Fibroblast of villous mesenchyme (primary cell): ENCODE measurements around the gene LZTS2. TPM values are rescaled to one million over a fixed set of nuclear protein-coding genes. Genes with fewer than 3 reads are reported as not detected.
A peak's percentile ranks its signal among the peaks of the same experiment; 100 is the strongest.

Source experiments
- DNase-seq: peaks from one replicate; pipeline ENCODE4 v3.0.0-alpha.2; 2010; ENCODE audit warnings: low read depth
- H3K4me3 ChIP-seq: 2 replicates; pipeline ENCODE4 v1.5.1; 2011; ENCODE audit warnings: low read depth, mild to moderate bottlenecking, low read length
- CTCF ChIP-seq: IDR thresholded peaks from 2 replicates; pipeline ENCODE4 v1.5.1; 2012; ENCODE audit warnings: low read depth, mild to moderate bottlenecking, low read length; ENCODE audit not compliant: insufficient read depth
- total RNA-seq: library from RNA; depleted of rRNA; stranded (reverse); fragments of >200 nt; gene quantifications from 2 replicates; pipeline ENCODE4 v1.2.3, GENCODE V29; 2012

LZTS2 gene
- total RNA-seq, 1 donor, result 87.7 TPM

DNA sequence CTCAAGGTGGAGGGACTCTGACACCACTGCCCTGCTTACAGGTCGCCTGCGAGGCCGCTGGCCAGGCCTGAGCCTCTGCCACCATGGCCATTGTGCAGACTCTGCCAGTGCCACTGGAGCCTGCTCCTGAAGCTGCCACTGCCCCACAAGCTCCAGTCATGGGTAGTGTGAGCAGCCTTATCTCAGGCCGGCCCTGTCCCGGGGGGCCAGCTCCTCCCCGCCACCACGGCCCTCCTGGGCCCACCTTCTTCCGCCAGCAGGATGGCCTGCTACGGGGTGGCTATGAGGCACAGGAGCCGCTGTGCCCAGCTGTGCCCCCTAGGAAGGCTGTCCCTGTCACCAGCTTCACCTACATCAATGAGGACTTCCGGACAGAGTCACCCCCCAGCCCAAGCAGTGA lies 2.8 kb downstream of the LZTS2 start:
- H3K4me3 ChIP-seq, result no peak overlapping the region
- TF ChIP-seq CTCF, result no peak
- DNase-seq, result no peak

- H3K4me3 ChIP-seq, result no peak overlapping the region
- no peak for TF ChIP-seq CTCF
- no peak for DNase-seq
Observed at GRCh38 chr10:101003639-101004206, 4.1 kb downstream of the LZTS2 start.

GRCh38 chr10:101005361-101005760 lies 5.8 kb downstream of the LZTS2 start:
- no peak for TF ChIP-seq CTCF
- no peak overlapping the region for H3K4me3 ChIP-seq
- DNase-seq, result no peak

DNA sequence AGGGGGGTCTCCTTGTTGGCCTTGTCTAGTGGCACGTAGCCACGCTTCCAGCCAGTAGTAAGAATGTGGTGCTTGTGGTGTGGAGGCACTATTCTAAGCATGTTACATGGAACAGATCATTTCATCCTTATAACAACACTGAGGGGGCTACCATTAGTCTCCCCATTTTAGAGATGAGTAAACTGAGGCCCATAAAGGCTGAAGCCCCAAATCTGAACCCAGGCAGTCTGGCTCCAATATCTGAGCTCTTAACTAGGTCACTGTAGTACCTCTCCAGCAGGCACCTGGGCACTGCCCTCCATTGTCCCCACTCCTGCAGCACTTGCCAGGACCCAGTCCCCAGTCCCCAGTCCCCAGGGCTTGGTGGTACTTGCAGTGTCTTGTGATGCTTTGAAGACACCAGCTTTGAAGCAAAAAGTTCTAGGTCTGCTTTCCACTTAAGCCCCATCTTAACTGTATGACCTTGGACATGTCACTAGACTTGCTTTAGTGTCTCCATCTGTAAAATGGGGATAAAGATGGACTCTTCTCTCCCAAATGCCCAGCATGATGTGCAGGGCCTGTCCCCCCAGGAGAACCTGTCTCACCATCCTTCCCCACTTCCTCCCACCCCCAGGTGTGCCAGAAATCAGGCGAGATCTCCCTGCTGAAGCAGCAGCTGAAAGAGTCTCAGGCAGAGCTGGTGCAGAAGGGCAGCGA lies 6.4 kb downstream of the LZTS2 start:
- TF ChIP-seq CTCF, result no peak
- no peak for DNase-seq

GRCh38 chr10:101006593-101007098 lies 7.0 kb downstream of the LZTS2 start:
- no peak for DNase-seq
- TF ChIP-seq CTCF, result no peak
- H3K4me3 ChIP-seq, result no peak overlapping the region

More for the DNA sequence above, 6.4 kb downstream of the LZTS2 start:
- no peak overlapping the region for H3K4me3 ChIP-seq

DNA sequence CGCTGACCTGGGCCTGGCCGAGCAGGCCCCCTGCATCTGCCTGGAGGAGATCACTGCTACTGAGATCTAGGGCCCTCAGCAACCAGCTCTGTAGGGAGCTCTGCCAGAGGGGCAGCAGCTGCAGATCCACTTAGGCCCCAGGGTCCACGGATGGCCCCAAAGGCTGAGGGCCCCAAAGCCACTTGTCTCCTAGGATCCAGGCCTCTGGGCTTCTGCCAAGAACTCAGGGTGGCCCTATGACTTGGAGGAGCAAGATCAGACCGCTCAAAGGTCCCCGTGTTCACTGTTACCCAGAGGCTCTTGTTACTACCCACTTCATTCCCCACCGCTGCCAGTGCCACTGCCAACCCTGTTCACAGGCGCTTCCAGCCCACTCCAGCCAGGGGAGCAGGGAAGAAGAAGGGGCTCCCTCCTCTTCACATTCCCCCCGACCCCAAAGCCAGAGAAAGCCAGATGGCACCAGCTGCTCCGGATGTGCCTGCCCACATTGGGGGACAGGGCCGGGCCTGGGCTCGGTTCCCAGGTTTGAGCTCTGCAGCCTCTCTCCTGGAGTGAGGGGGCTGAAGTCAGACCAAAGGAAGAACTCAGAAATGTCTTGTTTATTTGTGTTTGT lies 7.6 kb downstream of the LZTS2 start:
- TF ChIP-seq CTCF, result no peak
- no peak overlapping the region for H3K4me3 ChIP-seq
- DNase-seq, result peak; percentile 28
